Measurements from ENCODE around the gene TAF1A.

DNA sequence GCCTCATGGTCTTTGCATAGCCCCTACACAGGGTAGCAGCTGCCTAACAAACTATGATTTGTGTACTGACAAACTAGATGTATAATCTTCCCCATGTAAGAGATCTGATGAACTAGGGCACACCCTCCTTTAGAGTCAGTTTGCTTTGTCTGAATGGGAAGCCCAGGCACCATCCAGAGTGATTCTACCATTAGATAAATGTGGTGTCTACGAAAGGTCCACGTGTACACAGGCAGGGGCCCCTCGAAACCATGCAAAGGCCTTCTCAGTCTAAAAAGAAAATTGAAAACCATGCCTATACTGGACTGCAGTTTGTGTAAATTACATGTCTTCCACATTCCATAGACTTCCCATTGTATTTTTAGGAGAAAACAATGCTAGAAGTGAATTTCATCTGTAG lies 60.6 kb downstream of the TAF1A start:
- TF ChIP-seq, protein P1, sequence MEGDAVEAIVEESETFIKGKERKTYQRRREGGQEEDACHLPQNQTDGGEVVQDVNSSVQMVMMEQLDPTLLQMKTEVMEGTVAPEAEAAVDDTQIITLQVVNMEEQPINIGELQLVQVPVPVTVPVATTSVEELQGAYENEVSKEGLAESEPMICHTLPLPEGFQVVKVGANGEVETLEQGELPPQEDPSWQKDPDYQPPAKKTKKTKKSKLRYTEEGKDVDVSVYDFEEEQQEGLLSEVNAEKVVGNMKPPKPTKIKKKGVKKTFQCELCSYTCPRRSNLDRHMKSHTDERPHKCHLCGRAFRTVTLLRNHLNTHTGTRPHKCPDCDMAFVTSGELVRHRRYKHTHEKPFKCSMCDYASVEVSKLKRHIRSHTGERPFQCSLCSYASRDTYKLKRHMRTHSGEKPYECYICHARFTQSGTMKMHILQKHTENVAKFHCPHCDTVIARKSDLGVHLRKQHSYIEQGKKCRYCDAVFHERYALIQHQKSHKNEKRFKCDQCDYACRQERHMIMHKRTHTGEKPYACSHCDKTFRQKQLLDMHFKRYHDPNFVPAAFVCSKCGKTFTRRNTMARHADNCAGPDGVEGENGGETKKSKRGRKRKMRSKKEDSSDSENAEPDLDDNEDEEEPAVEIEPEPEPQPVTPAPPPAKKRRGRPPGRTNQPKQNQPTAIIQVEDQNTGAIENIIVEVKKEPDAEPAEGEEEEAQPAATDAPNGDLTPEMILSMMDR (IDR thresholded peaks at IDR 0.05; ENCODE audit: low read length) = no peak
- no peak for TF ChIP-seq EZH2 (IDR thresholded peaks at IDR 0.05; ENCODE audit: borderline replicate concordance, low read length)
